Skin epidermis (tissue), 12 donors: Measurements from ENCODE around the gene CKAP2L.

Experiments used
- H3K27ac ChIP-seq, 21 experiments: fragments of 200-600 bp; sonication (generic) in 11 of 21; one replicate each; pipeline ENCODE4 v1.5.0; 2020; ENCODE audit warnings: mild to moderate bottlenecking in 3 of 21, inconsistent platforms in 2 of 21, moderate library complexity in 2 of 21
- H3K4me3 ChIP-seq, 7 experiments: fragments of 200-600 bp; sonication (generic) in 2 of 7; one replicate each; pipeline ENCODE4 v1.5.0; 2020; ENCODE audit warnings: inconsistent platforms in 2 of 7, mild to moderate bottlenecking in 2 of 7, moderate library complexity in 1 of 7

The CKAP2L gene

GRCh38 chr2:112692495-112692911 lies 71.9 kb downstream of the CKAP2L start:
- peak overlapping the region in 18 of 21 experiments; percentile 10 to 78 (median 51) for H3K27ac ChIP-seq
- no peak overlapping the region for H3K4me3 ChIP-seq

GRCh38 chr2:112691881-112692281 lies 72.5 kb downstream of the CKAP2L start:
- Histone ChIP-seq H3K27ac (peak overlapping the region in 14 of 21 experiments; percentile 14 to 78 (median 55)), H3K4me3 (no peak overlapping the region)

DNA sequence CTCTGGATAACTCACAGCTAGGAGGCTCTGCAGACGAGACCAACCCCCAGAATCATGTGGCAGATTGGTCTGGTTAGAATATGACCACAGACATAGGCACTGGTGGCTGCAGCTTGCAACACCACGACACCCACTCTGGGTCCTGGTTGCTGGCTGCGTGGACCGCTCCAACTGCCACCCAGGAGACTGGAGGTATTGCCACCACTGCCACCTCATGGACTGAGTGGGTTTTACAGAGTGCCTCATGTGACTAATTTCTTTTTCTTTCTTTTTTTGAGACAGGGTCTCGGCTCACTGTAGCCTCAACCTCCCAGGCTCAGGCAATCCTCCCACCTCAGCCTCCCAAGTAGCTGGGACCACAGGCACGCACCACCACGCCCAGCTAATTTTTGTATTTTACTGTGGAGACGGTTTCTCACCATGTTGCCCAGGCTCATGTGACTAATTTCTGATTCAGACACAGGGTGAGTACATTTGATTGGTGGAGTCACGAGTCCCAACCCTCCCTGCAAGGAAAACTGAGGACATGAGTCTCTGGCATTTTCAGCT lies 73.5 kb downstream of the CKAP2L start:
- Histone ChIP-seq H3K27ac (peak overlapping the region in 8 of 21 experiments; percentile 2 to 72 (median 60)), H3K4me3 (peak overlapping the region in 1 of 7 experiments; percentile 15)

- Histone ChIP-seq H3K27ac (peak overlapping the region in 2 of 21 experiments; percentile 4 to 5), H3K4me3 (no peak overlapping the region)
Measured at GRCh38 chr2:112688086-112688880, 76.1 kb downstream of the CKAP2L start.

- Histone ChIP-seq H3K27ac (peak overlapping the region in 1 of 21 experiments; percentile 29), H3K4me3 (no peak overlapping the region)
Measured at GRCh38 chr2:112687522-112687921, 76.9 kb downstream of the CKAP2L start.
